GM21526 (cell line): ENCODE measurements around the gene TP53AIP1.

ENCODE experiments used
- ATAC-seq: cut with Tn5 transposase; IDR thresholded peaks from one replicate; pipeline ENCODE4 v1.9.1; 2021; ENCODE audit warnings: moderate library complexity; ENCODE audit not compliant: unreplicated experiment, low FRiP score

The TP53AIP1 gene

GRCh38 chr11:128892866-128893565, 49.7 kb downstream of the TP53AIP1 start:
- ATAC-seq, result no peak

GRCh38 chr11:128891913-128892398, 50.7 kb downstream of the TP53AIP1 start:
- no peak for ATAC-seq

DNA sequence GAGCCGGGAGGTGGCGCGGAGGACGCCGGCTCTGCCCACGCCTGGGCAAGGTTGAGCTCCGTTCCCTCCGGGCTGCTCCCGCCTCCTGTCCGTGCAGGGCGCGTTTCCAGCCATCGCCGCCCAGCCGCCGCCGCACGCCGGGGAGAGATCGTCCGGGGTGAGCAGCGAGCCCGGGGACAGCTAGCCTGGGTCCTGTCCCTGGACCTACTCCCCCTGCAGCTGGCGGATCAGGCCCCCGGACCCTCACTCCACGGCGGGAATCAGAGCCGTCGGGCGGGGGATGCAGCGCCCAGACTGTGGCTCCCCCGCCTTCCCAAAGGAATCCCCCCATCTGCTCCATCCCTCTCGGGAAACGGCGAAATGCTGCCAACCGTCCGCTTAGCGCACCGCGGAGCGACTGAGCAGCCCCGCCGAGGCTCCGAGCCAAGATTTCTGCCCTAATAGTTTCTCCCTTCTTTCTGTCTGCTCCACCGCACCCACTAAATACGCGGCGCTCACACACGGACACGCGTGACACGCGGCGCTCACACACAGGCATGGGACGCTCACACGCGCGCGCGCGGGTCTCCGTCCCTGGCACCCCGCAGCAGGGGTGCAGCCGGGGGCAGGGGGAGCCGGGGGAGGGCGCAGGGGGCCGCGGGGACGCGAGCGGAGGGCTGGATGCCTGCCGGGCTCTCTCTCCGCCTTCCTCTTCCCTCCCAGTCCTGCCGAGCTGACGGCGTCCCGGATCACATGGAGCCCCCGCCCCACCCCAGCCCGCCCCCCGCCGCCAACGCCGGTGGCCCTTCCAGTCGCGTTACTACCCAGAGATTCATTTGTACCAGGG, 51.9 kb downstream of the TP53AIP1 start, which contains the start of gene KCNJ5:
Gene KCNJ5 (plus strand): TSS at position 814 of the 826 bp plus-strand sequence. CDS start 19,918 bp downstream, outside the sequence.
- no peak for ATAC-seq

DNA sequence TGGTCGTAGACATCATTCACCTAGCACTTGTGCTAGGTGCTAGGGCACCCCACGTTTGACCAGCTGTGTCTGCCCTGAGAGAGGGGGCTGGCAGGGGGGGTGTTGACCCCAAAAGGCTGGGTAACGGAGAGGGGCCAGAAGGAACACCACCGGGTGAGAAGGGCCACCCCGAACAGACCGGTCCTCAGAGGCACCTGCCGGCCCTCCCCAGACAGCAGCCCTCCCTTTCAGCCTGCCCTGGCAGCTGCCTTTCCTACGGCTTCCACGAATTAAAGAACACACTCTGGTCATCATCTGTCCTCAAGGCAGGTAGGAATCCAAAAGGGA, 52.5 kb downstream of the TP53AIP1 start:
- ATAC-seq, result no peak

- ATAC-seq, result no peak
Observed at GRCh38 chr11:128889657-128890213, 52.9 kb downstream of the TP53AIP1 start.

DNA sequence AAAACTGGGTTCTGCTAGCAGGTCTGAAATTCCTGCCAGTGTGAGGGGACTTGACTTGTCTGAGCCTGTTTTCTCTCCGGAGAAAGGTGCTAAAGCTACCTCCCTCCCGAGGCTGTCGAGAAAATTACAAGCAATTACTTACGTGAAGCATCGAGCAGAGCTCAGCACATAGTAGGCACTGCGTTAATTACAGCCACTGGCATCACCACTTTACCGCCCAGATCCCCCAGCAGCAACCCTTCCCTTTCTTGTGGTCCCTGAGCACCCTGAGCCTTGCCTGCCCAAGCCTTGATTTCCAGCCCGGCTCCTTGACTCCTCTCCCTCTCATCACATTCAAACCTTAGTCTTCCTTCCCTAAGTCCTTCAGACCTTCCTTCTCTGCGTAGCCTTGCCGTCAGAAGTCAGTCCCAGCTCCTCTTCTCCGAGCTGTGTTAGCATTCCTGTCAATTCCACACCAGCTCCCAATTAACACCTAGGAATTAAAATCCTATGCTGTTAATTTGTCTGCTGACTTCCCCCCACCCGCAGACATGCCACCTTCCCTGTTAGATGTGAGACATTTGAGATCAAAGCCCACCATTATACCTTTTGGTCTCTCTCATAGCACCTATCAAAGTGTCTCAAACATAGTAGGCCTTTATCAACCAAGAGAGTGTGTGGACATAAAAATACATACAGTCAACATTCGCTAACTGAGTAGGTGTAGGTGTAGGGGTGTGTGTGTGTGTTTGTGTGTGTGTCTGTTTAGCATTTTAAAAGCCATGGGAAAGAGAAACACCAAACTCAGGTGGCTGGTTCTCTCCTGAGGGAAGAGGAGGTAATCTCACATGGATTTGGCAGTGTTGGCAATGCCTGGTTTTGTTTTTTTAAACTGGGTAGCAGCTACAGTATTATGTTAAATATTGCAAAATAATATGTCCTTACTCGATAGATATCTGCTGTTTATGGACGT, 54.4 kb downstream of the TP53AIP1 start:
- no peak for ATAC-seq

DNA sequence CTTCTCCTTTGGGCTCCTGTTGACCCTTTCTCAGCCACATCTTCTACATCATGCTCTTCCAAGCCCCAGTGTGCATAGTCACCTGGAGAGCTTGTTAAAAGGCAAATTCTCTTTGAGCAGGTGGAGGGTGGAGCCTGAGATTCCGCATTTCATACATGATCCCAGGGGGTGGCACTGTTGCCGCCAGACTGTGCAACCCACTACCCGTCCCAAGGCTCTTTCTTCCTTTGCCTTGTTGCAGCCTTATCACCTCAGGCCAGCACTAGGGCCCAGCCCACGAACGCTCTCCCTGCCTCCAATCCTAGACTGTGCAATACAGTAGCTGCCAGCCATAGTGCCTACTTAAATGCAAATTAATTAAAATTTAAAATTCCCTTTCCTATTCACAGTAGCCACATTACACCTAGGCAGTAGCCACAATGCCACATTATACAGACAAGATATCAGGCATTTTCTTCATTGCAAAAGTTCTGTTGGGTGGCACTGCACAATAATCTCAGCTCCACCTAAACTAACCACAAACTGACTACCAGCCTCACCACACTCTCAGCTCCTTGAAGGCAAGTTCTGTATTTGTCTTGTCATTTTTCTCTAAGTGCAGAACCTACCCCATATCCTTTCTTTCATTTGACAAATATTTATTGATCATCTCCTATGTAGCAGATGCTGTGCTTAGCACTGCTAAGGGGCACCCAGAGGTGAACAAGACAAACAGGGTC, 56.1 kb downstream of the TP53AIP1 start:
- no peak for ATAC-seq
